Heart left ventricle (tissue), 16 donors: ENCODE data around the gene NLRC3. TPM values are rescaled to one million over a fixed set of nuclear protein-coding genes. Genes with fewer than 3 reads are reported as not detected.

Source experiments
- ATAC-seq, 4 donors: fragments of 200-7000 bp; cut with Tn5 transposase; one replicate each; pipeline ENCODE4 v1.9.1; 2020 to 2022; ENCODE audit warnings: moderate library complexity in 4 of 4, mild to moderate bottlenecking in 3 of 4, moderate number of reproducible peaks in 1 of 4
- DNase-seq, 5 donors: peaks; one replicate each; pipeline ENCODE4 v3.0.0-alpha.2; 2020
- H3K27ac ChIP-seq, 12 donors: fragments of 200-600 bp; sonication (generic) in 4 of 12; one replicate each; pipeline versions ENCODE4 v1.5.0 to v1.8.0; 2016 to 2022; ENCODE audit warnings: mild to moderate bottlenecking in 2 of 12
- H3K27me3 ChIP-seq, 9 donors: fragments of 200-600 bp; sonication (generic) in 2 of 9; one replicate each; pipeline versions ENCODE4 v1.5.1 to v1.8.0; 2016 to 2022; ENCODE audit warnings: mild to moderate bottlenecking in 3 of 9
- H3K36me3 ChIP-seq, 9 donors: fragments of 200-600 bp; sonication (generic) in 2 of 9; one replicate each; pipeline versions ENCODE4 v1.5.0 to v1.8.0; 2018 to 2022; ENCODE audit warnings: mild to moderate bottlenecking in 2 of 9
- H3K4me1 ChIP-seq, 12 donors: fragments of 200-600 bp; sonication (generic) in 4 of 12; one replicate each; pipeline versions ENCODE4 v1.5.0 to v1.8.0; 2016 to 2022; ENCODE audit warnings: mild to moderate bottlenecking in 3 of 12
- H3K4me3 ChIP-seq, 12 donors: fragments of 200-600 bp; sonication (generic) in 4 of 12; one replicate each; pipeline versions ENCODE4 v1.5.0 to v1.8.0; 2017 to 2022; ENCODE audit warnings: mild to moderate bottlenecking in 9 of 12, moderate library complexity in 4 of 12
- H3K9me3 ChIP-seq, 12 donors: fragments of 200-600 bp; sonication (generic) in 4 of 12; one replicate each; pipeline versions ENCODE4 v1.5.0 to v1.8.0; 2016 to 2022; ENCODE audit warnings: mild to moderate bottlenecking in 1 of 12
- CTCF ChIP-seq, 12 donors: fragments of 200-600 bp; sonication (generic) in 4 of 12; IDR thresholded peaks; one replicate each; pipeline versions ENCODE4 v1.5.0 to v1.8.0; 2018 to 2022; ENCODE audit warnings: antibody characterized with exemption in 12 of 12, mild to moderate bottlenecking in 5 of 12
- POLR2A ChIP-seq, 2 donors: fragments of 450-650 bp; IDR thresholded peaks; one replicate each; pipeline ENCODE4 v1.6.1; 2017; ENCODE audit warnings: antibody characterized with exemption in 2 of 2, mild to moderate bottlenecking in 2 of 2, moderate library complexity in 2 of 2
- WGBS, 4 donors: extraction: QIAGEN DNeasy Blood & Tissue Kit in 2 of 4; methylation state at CpG; one replicate each; pipeline versions ENCODE4 v1.1.5 to v1.1.7; 2013 to 2018; 5-methylcytosine and 5-hydroxymethylcytosine counted together
- intact Hi-C, 10 donors: fragments of 100-400 bp; cut with DNase I; formaldehyde crosslinking; loops; one replicate each; pipeline versions ENCODE4 v1.11.1 to v1.14.2; 2022
- polyA plus RNA-seq, 2 donors: library from polyadenylated mRNA; stranded (reverse); fragments of 200-250 nt; gene quantifications; one replicate each; pipeline ENCODE4 v1.2.3, GENCODE V29; 2013
- total RNA-seq, 9 donors: library from RNA; depleted of rRNA in 2 of 9; stranded (reverse); fragments of >200 nt in 2 of 9; fragmentation: NEBNext Ultra II Directional in 3 of 9; extraction: Animal tissue kit (Norgen Biotek cat#: 25700) in 3 of 9; gene quantifications; one replicate each; pipeline versions ENCODE4 v1.1.0 to v1.2.4, GENCODE V29; 2016 to 2023
- donor health status: ischemic (EF 13 %, LVEDD 7.1; RV severe dilation, severe dysfunction).
- donor health status: healthy with polysubstance abuse.
- donor health status: DM: no; HTN: yes; CAD: no.
- donor health status: DM: no; HTN: no; CAD: no.
- donor health status: ischemic (EF 25% LVEDD 6.9; RV normal size, moderate dysfunction).
- donor health status: ischemic (EF 25% LVEDD 5.7; RV mildly dilated, moderate dysfunction).
- donor health status: healthy.
- donor health status: DM: yes; HTN: yes; CAD: no.
- donor health status: ischemic (EF 35%, LVEDD 5.7; RV mildly dilated, moderate dysfunction).
- donor health status: nonischemic (EF 11% LVEDD 7.7; RV severe dilation, severe dysfunction).
- donor health status: DM: yes; HTN: yes; CAD: no.
- donor health status: PGD.
- donor health status: ischemic (EF 29% LVEDD 5.4; RV normal size, mild dysfunction).
- donor health status: nonischemic (EF 23%, LVEDD 6.1; RV moderate dilation, normal function).

Gene NLRC3
- total and polyA plus RNA-seq, 11 donors = 0.44 to 2.9 (median 0.95) TPM

DNA sequence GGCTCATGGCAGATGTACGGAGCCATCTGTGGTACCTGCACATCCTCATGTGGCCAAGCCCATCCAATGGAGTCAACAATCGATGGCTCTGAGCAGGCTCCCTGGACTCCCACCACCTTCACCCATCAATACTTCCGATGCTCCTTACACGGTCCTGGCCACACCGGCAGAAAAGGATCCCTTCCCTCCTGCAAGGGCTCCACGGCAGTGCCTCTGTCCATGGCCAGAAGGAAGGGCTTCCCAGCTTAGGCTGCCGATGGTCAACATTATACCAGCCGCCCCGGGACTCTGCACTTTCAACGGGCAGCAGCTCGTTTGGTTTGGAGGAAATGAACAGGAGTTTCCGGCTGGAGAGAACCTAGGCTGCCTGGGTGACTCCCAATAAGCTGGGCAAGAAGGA lies 21.0 kb upstream of the NLRC3 start:
- ATAC-seq (no peak), DNase-seq (no peak)
- H3K36me3 ChIP-seq = peaks cover 0 to 38% (median 16%) of the 10 kb centered on the region in 9 donors
- H3K4me1 ChIP-seq = peaks cover 0 to 7% (median 0%) of the 10 kb centered on the region in 12 donors
- no peaks in the 10 kb centered on the region for H3K27me3 ChIP-seq
- H3K4me3 ChIP-seq = no peak overlapping the region
- intact Hi-C loops = no loop called here
- WGBS, 4 donors = 92 to 96% (median 93%) methylated on average over 11 to 12 of the region's 12 CpGs
- no peaks in the 10 kb centered on the region for H3K9me3 ChIP-seq
- H3K27ac ChIP-seq = no peak overlapping the region
- no peak for TF ChIP-seq CTCF (IDR thresholded peaks at IDR 0.05)
- no peak for TF ChIP-seq POLR2A (IDR thresholded peaks at IDR 0.05)

GRCh38 chr16:3597676-3598075 lies 20.5 kb upstream of the NLRC3 start:
- Histone ChIP-seq H3K27ac (no peak overlapping the region), H3K4me3 (no peak overlapping the region), H3K9me3 (no peaks in the 10 kb centered on the region), H3K4me1 (peaks cover 0 to 8% (median 0%) of the 10 kb centered on the region in 12 donors), H3K27me3 (no peaks in the 10 kb centered on the region), H3K36me3 (peaks cover 0 to 35% (median 12%) of the 10 kb centered on the region in 9 donors)
- WGBS, 4 donors = 93 to 96% (median 95%) methylated on average over 17 of the region's 17 CpGs
- DNase-seq (no peak), ATAC-seq (no peak)
- TF ChIP-seq POLR2A (IDR thresholded peaks at IDR 0.05) = no peak
- TF ChIP-seq CTCF (IDR thresholded peaks at IDR 0.05) = no peak
- intact Hi-C loops = no loop called here

GRCh38 chr16:3597226-3597625 lies 20.0 kb upstream of the NLRC3 start:
- H3K36me3 ChIP-seq = peaks cover 0 to 31% (median 12%) of the 10 kb centered on the region in 9 donors
- no peak overlapping the region for H3K4me3 ChIP-seq
- H3K9me3 ChIP-seq = no peaks in the 10 kb centered on the region
- H3K27me3 ChIP-seq = no peaks in the 10 kb centered on the region
- H3K27ac ChIP-seq = no peak overlapping the region
- H3K4me1 ChIP-seq = peaks cover 0 to 10% (median 0%) of the 10 kb centered on the region in 12 donors
- ATAC-seq = no peak
- 75 to 84% (median 80%) methylated on average over 10 of the region's 10 CpGs for WGBS, 4 donors
- intact Hi-C loops = no loop called here
- no peak for DNase-seq
- TF ChIP-seq POLR2A (IDR thresholded peaks at IDR 0.05) (no peak), CTCF (IDR thresholded peaks at IDR 0.05) (no peak)

- 92 to 94% (median 93%) methylated on average over 16 to 27 of the region's 27 CpGs for WGBS, 4 donors
- no peaks in the 10 kb centered on the region for H3K27me3 ChIP-seq
- H3K9me3 ChIP-seq = no peaks in the 10 kb centered on the region
- TF ChIP-seq CTCF (IDR thresholded peaks at IDR 0.05) (no peak), POLR2A (IDR thresholded peaks at IDR 0.05) (no peak)
- DNase-seq (no peak), ATAC-seq (peak in 3 of 4 donors; percentile 17 to 54 (median 46))
- intact Hi-C loops = no loop called here
- H3K4me1 ChIP-seq = peaks cover 0 to 15% (median 5%) of the 10 kb centered on the region in 12 donors
- no peak overlapping the region for H3K27ac ChIP-seq
- no peak overlapping the region for H3K4me3 ChIP-seq
- H3K36me3 ChIP-seq = peaks cover 0 to 29% (median 7%) of the 10 kb centered on the region in 9 donors
Measured at GRCh38 chr16:3596101-3596861, 19.1 kb upstream of the NLRC3 start.
